ENCODE measurements around the gene TSG101.

DNA sequence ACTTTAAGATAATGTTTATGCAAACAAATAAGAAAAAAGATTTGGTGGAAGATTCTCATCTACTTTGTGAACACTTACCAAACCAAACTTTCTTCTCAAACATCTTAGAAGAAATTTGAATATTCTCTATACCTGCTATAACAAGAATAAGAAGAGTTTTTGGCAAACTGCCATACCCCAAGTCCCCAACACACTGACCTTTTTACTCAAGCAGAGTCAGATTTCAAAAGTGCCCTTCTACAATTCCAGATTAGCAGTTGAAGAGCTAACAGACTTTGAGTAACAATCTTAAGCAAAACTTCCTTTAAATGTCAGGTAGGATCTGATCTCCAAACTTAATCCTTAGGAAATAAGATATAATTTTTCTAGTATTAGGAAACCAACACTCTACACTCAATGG, 33.9 kb downstream of the TSG101 start:
- TF ChIP-seq, protein P1, sequence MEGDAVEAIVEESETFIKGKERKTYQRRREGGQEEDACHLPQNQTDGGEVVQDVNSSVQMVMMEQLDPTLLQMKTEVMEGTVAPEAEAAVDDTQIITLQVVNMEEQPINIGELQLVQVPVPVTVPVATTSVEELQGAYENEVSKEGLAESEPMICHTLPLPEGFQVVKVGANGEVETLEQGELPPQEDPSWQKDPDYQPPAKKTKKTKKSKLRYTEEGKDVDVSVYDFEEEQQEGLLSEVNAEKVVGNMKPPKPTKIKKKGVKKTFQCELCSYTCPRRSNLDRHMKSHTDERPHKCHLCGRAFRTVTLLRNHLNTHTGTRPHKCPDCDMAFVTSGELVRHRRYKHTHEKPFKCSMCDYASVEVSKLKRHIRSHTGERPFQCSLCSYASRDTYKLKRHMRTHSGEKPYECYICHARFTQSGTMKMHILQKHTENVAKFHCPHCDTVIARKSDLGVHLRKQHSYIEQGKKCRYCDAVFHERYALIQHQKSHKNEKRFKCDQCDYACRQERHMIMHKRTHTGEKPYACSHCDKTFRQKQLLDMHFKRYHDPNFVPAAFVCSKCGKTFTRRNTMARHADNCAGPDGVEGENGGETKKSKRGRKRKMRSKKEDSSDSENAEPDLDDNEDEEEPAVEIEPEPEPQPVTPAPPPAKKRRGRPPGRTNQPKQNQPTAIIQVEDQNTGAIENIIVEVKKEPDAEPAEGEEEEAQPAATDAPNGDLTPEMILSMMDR (IDR thresholded peaks at IDR 0.05), result no peak
- no peak for TF ChIP-seq POLR2AphosphoS5 (IDR thresholded peaks at IDR 0.05)
- no peak for TF ChIP-seq POLR2A (IDR thresholded peaks at IDR 0.05)
